ENCODE results near the gene TMEM100. TPM values are rescaled to one million over a fixed set of nuclear protein-coding genes. Genes with fewer than 3 reads are reported as not detected.
A peak's percentile ranks its signal among the peaks of the same experiment; 100 is the strongest.

The TMEM100 gene
- polyA plus RNA-seq, 1 of the 3 experiments (the other 2 are of a cell fraction) = 1.7 TPM

DNA sequence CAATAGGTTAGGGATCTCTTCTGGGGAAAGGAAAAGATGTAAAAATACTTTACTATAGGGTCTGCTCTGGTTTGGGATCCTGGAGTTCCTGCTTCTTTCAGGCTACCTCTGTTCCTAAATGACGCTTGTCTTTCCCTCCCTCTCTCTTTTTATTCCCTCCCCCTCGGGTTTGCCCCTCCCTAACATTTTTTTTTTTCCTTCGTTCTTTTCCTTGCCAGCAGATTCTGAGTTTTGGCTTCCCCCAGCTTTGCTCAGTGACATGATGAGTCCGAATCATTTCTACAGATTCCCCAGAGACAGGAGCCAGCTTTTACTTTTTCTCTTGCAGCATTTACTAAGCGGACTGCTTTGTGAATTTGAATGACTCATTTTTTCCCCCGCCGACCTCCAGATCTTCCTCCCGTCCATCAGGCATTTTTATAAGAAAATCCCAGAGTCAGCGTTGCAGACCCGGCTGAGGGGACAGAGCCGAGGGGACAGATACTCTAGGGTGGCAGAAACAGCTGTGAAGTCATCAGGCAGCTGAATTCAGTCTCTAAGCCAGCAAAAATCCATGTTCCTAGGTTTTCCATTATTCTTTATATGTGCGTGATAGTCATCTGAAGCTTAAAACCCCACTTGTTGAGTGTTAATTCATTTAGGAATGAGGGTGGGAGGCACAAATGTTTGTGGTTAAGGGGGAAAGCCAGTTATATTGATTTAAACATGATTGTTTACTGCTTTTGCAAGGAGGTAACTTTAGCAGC lies at the start of gene TMEM100 (continued):
- TF ChIP-seq GABPA (IDR thresholded peaks at IDR 0.05; ENCODE audit: low read depth) = no peak
- TF ChIP-seq, protein P1, sequence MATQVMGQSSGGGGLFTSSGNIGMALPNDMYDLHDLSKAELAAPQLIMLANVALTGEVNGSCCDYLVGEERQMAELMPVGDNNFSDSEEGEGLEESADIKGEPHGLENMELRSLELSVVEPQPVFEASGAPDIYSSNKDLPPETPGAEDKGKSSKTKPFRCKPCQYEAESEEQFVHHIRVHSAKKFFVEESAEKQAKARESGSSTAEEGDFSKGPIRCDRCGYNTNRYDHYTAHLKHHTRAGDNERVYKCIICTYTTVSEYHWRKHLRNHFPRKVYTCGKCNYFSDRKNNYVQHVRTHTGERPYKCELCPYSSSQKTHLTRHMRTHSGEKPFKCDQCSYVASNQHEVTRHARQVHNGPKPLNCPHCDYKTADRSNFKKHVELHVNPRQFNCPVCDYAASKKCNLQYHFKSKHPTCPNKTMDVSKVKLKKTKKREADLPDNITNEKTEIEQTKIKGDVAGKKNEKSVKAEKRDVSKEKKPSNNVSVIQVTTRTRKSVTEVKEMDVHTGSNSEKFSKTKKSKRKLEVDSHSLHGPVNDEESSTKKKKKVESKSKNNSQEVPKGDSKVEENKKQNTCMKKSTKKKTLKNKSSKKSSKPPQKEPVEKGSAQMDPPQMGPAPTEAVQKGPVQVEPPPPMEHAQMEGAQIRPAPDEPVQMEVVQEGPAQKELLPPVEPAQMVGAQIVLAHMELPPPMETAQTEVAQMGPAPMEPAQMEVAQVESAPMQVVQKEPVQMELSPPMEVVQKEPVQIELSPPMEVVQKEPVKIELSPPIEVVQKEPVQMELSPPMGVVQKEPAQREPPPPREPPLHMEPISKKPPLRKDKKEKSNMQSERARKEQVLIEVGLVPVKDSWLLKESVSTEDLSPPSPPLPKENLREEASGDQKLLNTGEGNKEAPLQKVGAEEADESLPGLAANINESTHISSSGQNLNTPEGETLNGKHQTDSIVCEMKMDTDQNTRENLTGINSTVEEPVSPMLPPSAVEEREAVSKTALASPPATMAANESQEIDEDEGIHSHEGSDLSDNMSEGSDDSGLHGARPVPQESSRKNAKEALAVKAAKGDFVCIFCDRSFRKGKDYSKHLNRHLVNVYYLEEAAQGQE (IDR thresholded peaks at IDR 0.05; ENCODE audit: low read depth, low read length) = no peak
- peak; percentile 37; the same call in 1 of the 2 replicates for TF ChIP-seq TEAD4 (IDR thresholded peaks at IDR 0.05; ENCODE audit: borderline replicate concordance, insufficient read depth)
- 0 out of 2 replicates have a peak, but pooled peaks have one; percentile 4 for TF ChIP-seq MXI1 (IDR thresholded peaks at IDR 0.05; ENCODE audit: low read depth, low read length)
- TF ChIP-seq CHD2 (IDR thresholded peaks at IDR 0.05; ENCODE audit: low read length, partially characterized antibody) = no peak
- peak; percentile 36; the same call in 1 of the 2 replicates for TF ChIP-seq SIN3A (IDR thresholded peaks at IDR 0.05; ENCODE audit: borderline replicate concordance, low read depth, low read length)
- TF ChIP-seq, protein P2, sequence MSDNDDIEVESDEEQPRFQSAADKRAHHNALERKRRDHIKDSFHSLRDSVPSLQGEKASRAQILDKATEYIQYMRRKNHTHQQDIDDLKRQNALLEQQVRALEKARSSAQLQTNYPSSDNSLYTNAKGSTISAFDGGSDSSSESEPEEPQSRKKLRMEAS (IDR thresholded peaks at IDR 0.05; ENCODE audit: low read depth) = no peak; the same call in 1 of the 2 replicates
- TF ChIP-seq EP300 (IDR thresholded peaks at IDR 0.05; ENCODE audit: borderline replicate concordance in 1 of 2, low read depth in 1 of 2, low read length in 1 of 2) = peak; percentile 9 to 44; a peak in 3 of 4 replicates

DNA sequence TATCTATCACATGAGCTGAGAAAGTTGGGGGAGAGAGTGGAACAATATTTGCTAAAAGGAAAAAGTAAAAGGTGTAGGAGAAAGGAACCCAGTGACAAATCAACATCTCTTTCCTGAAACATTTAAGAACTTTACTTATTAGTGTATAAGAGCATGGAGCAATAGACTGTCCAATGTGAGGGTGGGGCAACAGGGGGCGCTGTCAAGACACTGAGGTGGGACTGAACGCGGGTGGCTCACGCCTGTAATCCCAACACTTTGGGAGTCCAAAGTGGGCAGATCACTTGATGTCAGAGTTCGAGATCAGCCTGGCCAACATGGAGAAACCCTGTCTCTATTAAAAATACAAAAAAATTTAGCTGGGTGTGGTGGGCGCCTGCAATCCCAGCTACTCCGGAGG lies 49.4 kb upstream of the TMEM100 start:
- WGBS (ENCODE audit: low lambda C conversion rate) = 94% methylated on average over 7 of the region's 7 CpGs
- no peak overlapping the region for H3K4me3 ChIP-seq (ENCODE audit: low read depth in 2 of 2, low read length in 1 of 2)
- peaks cover 8 to 9% of the 10 kb centered on the region in 2 experiments for H3K4me1 ChIP-seq (ENCODE audit: control insufficient read depth in 1 of 2, insufficient read depth in 2 of 2, low read depth in 1 of 2, low read length in 1 of 2)
- H3K9me3 ChIP-seq = no peaks in the 10 kb centered on the region
- peaks cover 42 to 57% of the 10 kb centered on the region in 2 experiments for H3K36me3 ChIP-seq (replicated peaks in 1 of 2; ENCODE audit: control insufficient read depth in 1 of 2, insufficient read depth in 2 of 2, low read length in 1 of 2)
- ChIA-PET POLR2A (no interaction called here), CTCF (interaction anchor here (1.0 to 19.5 kb wide), 13 partner anchors 10 to 243 kb away, joined by 4 to 499 read pairs (median 29); partner anchors contain the start of genes PCTP and TMEM100)
- no peak overlapping the region for H3K27ac ChIP-seq (ENCODE audit: low read depth in 2 of 2, low read length in 1 of 2)
- no peaks in the 10 kb centered on the region for H3K9me2 ChIP-seq
- no peaks in the 10 kb centered on the region for H3K27me3 ChIP-seq (ENCODE audit: insufficient read depth)
- no peak for DNase-seq
- H3K4me2 ChIP-seq = no peak overlapping the region
- peaks cover 11% of the 10 kb centered on the region; the same call in 1 of the 2 replicates for H4K20me1 ChIP-seq (ENCODE audit: insufficient read depth)
- TF ChIP-seq, protein P3, sequence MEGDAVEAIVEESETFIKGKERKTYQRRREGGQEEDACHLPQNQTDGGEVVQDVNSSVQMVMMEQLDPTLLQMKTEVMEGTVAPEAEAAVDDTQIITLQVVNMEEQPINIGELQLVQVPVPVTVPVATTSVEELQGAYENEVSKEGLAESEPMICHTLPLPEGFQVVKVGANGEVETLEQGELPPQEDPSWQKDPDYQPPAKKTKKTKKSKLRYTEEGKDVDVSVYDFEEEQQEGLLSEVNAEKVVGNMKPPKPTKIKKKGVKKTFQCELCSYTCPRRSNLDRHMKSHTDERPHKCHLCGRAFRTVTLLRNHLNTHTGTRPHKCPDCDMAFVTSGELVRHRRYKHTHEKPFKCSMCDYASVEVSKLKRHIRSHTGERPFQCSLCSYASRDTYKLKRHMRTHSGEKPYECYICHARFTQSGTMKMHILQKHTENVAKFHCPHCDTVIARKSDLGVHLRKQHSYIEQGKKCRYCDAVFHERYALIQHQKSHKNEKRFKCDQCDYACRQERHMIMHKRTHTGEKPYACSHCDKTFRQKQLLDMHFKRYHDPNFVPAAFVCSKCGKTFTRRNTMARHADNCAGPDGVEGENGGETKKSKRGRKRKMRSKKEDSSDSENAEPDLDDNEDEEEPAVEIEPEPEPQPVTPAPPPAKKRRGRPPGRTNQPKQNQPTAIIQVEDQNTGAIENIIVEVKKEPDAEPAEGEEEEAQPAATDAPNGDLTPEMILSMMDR (IDR thresholded peaks at IDR 0.05) = peak; percentile 22; the same call in 1 of the 2 replicates
- no peak for TF ChIP-seq TCF12 (IDR thresholded peaks at IDR 0.05)
- H3K79me2 ChIP-seq (ENCODE audit: insufficient read depth) = no peaks in the 10 kb centered on the region
- no peak overlapping the region for H2AFZ ChIP-seq (ENCODE audit: low read depth)
- H3F3A ChIP-seq (replicated peaks; ENCODE audit: insufficient read depth) = peaks cover 8% of the 10 kb centered on the region
- no peak overlapping the region for H3K9ac ChIP-seq

All from SK-N-SH (cell line).